ENCODE measurements around the gene USE1.
"Not testable (repeated sequence)": the region's sequence is repeated elsewhere in the genome, so short reads cannot be mapped to it uniquely, and the experiment has no call there.

Gene USE1

DNA sequence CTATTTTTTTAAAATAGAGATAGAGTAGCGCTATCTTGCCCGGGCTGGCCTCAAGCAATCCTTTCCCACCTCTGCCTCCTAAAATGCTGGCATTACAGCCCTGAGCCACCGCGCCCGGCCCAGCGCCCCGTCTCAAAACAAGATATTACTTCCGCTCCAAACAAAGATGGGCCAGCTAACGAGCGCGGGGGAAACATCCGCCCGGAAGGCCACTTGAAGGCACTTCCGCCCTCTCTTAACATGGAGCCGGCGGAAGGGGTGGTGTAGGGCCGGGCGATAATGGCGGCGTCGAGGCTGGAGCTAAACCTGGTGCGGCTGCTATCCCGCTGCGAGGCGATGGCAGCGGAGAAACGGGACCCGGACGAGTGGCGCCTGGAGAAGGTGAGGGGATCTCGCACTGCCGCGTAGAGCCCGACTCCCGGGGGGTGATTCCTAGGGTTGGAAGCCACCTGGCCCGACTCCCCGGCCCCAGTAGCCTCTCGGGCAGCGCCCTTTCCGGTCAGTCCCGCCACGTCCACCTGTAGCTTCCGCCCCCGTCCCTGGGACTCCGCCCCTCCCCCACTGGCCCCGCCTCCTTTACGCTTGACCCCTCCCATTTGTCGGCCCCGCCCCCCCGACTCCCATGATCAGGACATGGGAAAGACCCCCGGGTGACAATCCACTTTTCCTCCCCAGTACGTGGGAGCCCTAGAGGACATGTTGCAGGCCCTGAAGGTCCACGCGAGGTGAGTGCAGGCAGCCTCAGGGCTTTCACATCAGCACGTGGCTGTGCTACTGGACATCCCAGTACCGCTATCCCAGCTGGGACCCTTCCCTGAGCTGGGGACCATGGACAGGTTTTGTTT, at the start of gene USE1:
TSS of gene USE1 (plus strand) at position 231 of the 845 bp plus-strand sequence. CDS start at position 280, 49 bp downstream.
- peak; percentile 70 for DNase-seq (ENCODE audit: low read depth, low spot score)

DNA sequence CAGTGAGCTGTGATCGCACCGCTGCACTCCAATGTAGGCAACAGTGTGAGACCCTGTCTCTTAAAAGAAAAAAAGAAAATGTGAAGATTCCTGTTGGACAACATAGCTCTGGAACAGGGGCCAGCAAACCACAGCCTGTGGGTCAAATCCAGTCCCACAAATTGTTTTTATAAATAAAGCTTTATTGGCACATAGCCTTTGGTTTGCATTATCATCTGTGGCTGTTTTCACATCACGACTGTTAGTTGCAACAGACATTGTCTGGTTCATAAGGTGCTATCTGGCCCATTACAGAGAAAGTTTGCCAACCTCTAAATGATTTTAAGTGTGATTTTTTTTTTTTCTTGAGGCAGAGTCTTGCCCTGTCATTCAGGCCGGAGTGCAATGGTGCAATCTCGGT, 49.4 kb upstream of the USE1 start:
- no peak for DNase-seq (ENCODE audit: low read depth, low spot score)

DNA sequence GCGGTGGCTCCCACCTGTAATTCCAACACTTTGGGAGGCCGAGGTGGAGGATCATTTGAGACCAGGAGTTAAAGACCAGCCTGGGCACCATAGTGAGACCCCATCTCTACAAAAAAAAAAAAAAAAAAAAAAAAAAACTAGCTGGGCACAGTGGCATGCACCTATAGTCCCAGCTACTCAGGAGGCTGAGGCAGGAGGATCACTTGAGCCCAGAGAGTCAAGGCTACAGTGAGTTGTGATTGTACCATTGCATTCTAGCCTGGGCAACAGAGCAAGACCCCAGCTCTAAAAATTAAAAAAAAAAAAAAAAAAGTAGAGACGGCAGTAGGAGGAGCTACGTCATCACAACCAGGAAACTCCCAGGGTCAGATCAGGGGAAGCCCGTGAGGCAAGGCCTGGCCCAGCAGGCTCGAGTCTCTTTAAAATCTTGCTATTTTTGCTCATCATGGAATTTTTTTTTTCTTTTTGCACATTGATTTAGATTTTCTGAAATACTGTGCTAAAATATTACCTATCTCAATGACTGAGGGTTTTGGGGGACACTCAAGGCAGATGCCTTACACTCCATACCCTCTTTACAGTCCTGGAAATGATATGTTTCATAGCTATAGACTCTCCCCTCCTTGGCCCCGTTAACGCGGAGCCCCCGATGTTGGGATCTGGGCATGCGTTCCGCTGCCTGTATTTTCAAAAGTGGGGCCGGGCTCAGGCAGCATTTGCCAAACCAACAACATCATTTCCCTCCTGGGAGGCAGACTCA, 44.4 kb upstream of the USE1 start:
- DNase-seq (ENCODE audit: low read depth, low spot score) = no peak

GRCh38 chr19:17171874-17172273, 43.3 kb upstream of the USE1 start:
- DNase-seq (ENCODE audit: low read depth, low spot score) = no peak

GRCh38 chr19:17172624-17173345, 42.4 kb upstream of the USE1 start:
- no peak for DNase-seq (ENCODE audit: low read depth, low spot score)

GRCh38 chr19:17178291-17178690, 36.9 kb upstream of the USE1 start:
- no peak for DNase-seq (ENCODE audit: low read depth, low spot score)

GRCh38 chr19:17180997-17181702, 34.0 kb upstream of the USE1 start:
- DNase-seq (ENCODE audit: low read depth, low spot score) = no peak

GRCh38 chr19:17183271-17183761, 31.8 kb upstream of the USE1 start:
- DNase-seq (ENCODE audit: low read depth, low spot score) = no peak

DNA sequence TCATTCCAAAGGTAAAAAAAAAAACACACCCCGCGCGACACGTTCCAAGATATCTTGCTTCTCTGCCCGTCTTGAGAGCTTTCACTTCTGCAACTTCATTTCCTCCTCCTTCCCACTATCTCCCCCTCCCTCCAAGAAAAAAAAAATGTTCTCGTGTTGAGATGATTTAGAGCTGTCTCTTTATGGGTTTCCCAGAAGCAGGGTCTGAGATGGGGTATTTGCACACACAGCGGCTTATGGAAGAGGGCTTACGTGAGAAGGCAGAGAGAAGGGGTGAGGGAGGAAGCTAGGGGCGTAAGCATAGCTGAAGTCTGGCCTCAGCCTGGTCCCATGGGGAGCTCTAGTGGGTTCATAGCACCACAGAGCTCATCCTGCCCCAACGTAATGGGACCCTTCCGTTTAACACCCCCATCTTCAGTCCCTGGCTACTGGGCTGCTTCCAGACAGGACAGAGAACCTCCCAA, 31.3 kb upstream of the USE1 start:
- DNase-seq (ENCODE audit: low read depth, low spot score) = no peak

DNA sequence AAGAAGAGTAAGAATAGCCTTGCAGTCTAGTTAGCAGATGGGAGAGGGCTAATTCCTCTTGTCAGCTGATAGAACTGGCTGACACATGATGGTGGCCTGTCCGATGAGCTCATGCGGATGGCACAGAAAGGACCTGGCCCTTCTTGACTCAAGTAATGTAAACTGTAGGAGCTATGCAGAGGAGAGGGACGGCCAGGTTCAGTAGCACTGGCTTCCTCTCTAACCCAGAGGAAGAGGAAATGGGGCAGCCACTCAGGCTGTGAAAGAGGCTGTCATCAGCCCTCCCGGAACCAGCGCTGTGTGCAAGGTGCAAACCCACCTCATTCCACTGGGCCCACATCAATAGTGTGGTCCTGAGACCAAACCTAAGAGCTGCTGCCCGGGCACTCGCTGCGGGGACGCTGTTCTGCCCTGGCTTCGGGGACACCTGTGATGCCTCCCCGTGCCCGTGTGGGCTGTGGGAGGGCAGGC, 30.8 kb upstream of the USE1 start:
- no peak for DNase-seq (ENCODE audit: low read depth, low spot score)

DNA sequence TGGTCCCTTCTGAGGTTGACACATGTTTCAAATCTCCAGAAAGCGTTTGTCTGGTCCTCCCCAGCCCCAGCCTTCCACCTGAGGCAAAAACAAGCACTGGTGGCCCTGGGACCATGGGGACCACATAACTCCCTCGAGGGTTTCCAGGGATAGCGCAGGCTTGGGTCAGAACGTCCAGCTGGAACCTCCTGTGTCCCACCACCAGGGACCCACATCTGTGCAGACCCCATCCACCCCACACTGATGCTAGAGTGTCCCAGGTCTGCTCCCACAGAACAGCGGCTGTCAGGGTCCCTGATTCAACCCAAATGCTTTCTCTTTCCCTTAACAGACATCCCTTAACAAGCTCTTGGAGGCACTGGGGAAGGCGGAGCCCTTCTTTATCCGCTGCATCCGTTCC, 29.6 kb upstream of the USE1 start:
- no peak for DNase-seq (ENCODE audit: low read depth, low spot score)

DNA sequence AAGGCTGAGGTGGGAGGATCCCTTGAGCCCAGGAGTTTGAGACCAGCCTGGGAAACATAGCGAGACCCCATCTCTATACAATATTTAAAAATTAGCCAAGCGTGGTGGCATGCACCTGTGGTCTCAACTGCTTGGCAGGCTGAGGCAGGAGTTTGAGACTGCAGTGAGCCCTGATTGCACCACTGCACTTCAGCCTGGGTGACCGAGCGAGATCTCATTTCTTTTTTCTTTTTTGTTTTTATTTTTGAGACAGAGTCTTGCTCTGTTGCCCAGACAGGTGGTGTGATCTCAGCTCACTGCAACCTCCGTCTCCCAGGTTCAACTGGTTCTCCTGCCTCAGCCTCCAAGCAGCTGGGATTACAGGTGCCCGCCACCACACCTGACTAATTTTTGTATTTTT, 23.4 kb upstream of the USE1 start:
- DNase-seq (ENCODE audit: low read depth, low spot score) = not testable (repeated sequence)

DNA sequence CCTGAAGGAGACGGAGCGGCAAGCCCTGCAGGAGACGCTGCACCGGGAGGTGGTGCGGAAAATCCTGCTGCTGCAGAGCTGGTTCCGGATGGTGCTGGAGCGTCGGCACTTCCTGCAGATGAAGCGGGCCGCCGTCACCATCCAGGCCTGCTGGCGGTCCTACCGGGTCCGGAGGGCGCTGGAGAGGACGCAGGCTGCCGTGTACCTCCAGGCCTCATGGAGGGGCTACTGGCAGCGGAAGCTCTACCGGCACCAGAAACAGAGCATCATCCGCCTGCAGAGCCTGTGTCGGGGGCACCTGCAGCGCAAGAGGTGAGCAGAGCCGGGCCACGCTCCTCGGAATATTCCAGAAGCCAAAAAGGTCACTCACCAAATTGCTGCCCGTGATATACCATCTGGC, 22.4 kb upstream of the USE1 start:
- DNase-seq (ENCODE audit: low read depth, low spot score) = no peak

DNA sequence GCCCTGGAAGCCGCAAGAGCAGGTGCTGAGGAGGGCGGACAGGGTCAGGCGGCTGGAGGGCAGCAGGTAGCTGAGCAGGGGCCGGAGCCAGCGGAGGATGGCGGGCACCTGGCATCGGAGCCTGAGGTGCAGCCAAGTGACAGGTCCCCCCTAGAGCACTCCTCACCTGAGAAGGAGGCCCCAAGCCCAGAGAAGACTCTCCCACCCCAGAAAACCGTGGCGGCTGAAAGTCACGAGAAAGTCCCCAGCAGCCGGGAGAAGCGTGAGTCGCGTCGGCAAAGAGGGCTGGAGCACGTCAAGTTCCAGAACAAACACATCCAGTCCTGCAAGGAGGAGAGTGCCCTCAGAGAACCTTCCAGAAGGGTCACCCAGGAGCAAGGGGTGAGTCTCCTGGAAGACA, 20.5 kb upstream of the USE1 start:
- DNase-seq (ENCODE audit: low read depth, low spot score) = no peak

GRCh38 chr19:17195106-17195505, 20.1 kb upstream of the USE1 start:
- DNase-seq (ENCODE audit: low read depth, low spot score) = no peak

DNA sequence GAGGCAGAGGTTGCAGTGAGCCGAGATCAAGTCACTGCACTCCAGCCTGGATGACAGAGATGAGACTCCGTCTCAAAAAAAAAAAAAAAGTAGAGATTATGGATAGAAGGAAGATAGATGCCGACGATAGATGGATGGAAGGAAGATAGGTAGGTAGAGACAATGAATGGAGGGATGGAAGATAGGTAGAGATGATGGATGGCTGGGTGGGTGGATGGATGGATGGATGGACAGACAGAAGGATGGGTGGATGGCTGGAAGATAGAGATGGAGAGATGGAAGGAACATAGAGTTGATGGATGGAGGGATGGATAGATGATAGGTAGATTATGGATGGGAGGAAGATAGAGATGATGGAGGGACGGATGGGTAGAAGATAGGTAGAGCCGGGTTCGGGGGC, 18.5 kb upstream of the USE1 start:
- no peak for DNase-seq (ENCODE audit: low read depth, low spot score)

GRCh38 chr19:17197666-17198065, 17.5 kb upstream of the USE1 start:
- no peak for DNase-seq (ENCODE audit: low read depth, low spot score)

DNA sequence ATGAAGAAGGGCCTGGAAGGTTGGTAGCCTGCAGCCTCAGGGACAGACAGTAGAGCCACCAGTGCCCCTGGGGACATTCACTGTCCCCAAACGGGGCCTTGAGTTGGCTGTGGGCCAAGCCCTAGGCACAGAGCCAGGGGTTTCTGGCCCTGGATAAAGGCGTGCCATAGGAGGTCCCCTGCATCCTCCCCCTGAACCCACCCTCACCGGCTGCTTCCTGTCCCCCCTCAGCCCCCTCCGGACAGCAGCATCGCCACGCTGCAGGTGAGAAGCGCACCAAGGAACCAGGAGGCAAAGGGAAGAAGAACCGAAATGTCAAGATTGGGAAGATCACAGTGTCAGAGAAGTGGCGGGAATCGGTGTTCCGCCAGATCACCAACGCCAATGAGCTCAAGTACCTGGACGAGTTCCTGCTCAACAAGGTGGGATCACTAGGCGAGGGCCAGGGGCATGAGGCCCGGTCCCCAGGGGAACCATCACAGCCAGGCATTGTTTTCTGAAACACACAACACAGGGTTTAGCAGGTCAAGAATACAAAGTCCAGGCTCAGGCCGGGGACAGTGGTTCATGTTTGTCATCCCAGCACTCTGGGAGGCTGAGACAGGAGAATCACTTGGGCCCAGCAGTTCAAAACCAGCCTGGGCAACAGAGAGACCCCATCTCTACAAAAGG, 14.6 kb upstream of the USE1 start:
- no peak for DNase-seq (ENCODE audit: low read depth, low spot score)

DNA sequence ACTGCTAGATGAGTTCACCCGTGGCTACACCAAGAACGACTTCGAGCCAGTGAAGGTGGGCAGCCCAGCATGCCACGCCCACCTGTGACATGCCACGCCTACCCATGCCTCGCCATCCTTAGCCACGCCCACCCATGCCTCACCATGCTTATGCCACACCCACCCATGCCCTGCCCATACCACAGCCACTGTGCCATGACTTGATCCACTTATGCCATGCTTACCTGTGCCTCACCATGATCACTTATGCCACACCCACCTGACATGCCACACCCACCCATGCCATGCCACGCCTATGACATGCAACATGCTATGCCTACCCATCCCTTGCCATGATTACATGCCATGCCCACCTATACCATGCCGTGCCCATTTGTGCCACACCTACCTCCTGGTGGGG, 12.9 kb upstream of the USE1 start:
- no peak for DNase-seq (ENCODE audit: low read depth, low spot score)

- DNase-seq (ENCODE audit: low read depth, low spot score) = no peak
Observed at GRCh38 chr19:17202713-17203112, 12.4 kb upstream of the USE1 start.
